Vagina (tissue), 2 donors: ENCODE measurements around the gene VAV3.

Experiments used
- CTCF ChIP-seq, 3 experiments: fragments of 450-650 bp in 2 of 3; fragments of 200-600 bp in 1 of 3; sonication (generic) in 1 of 3; IDR thresholded peaks; one replicate each; pipeline ENCODE4 v1.5.1; 2017 to 2019; ENCODE audit warnings: antibody characterized with exemption in 3 of 3, mild to moderate bottlenecking in 2 of 3, moderate library complexity in 2 of 3
- POLR2A ChIP-seq, 2 donors: fragments of 450-650 bp; IDR thresholded peaks; one replicate each; pipeline ENCODE4 v1.6.1; 2017; ENCODE audit warnings: antibody characterized with exemption in 2 of 2, mild to moderate bottlenecking in 2 of 2, moderate library complexity in 2 of 2

GRCh38 chr1:107538502-107538901, 426.5 kb downstream of the VAV3 start:
- TF ChIP-seq POLR2A (IDR thresholded peaks at IDR 0.05) (no peak), CTCF (IDR thresholded peaks at IDR 0.05) (no peak)
